Measurements from ENCODE around the gene MAGI1. TPM values are rescaled to one million over a fixed set of nuclear protein-coding genes. Genes with fewer than 3 reads are reported as not detected.

Gene MAGI1
- total RNA-seq, 1 donor from 2014 or later = not detected

GRCh38 chr3:66077973-66078372, 39.3 kb upstream of the MAGI1 start:
- H3K9me3 Mint-ChIP-seq = peaks cover 6% of the 10 kb centered on the region
- H3K27me3 Mint-ChIP-seq = no peaks in the 10 kb centered on the region
- no peak overlapping the region for H3K4me3 Mint-ChIP-seq
- ChIA-PET CTCF (no interaction called here), POLR2A (no interaction called here)
- DNase-seq = no peak
- H3K36me3 Mint-ChIP-seq (ENCODE audit: low read depth) = no peaks in the 10 kb centered on the region
- intact Hi-C loops (cut with micrococcal nuclease) = no loop called here
- no peaks in the 10 kb centered on the region for H3K4me1 Mint-ChIP-seq
- no peak for TF ChIP-seq CTCF (IDR thresholded peaks at IDR 0.05)
- ATAC-seq (ENCODE audit: low read depth) = no peak
- H3K27ac Mint-ChIP-seq = no peak overlapping the region

- ATAC-seq (ENCODE audit: low read depth) (no peak), DNase-seq (no peak)
- H3K4me3 Mint-ChIP-seq = no peak overlapping the region
- ChIA-PET CTCF (no interaction called here), POLR2A (no interaction called here)
- no peaks in the 10 kb centered on the region for H3K36me3 Mint-ChIP-seq (ENCODE audit: low read depth)
- intact Hi-C loops (cut with micrococcal nuclease) = no loop called here
- H3K27me3 Mint-ChIP-seq = no peaks in the 10 kb centered on the region
- no peaks in the 10 kb centered on the region for H3K4me1 Mint-ChIP-seq
- TF ChIP-seq CTCF (IDR thresholded peaks at IDR 0.05) = no peak
- H3K27ac Mint-ChIP-seq = no peak overlapping the region
- peaks cover 6% of the 10 kb centered on the region for H3K9me3 Mint-ChIP-seq
Measured at GRCh38 chr3:66076861-66077470, 38.2 kb upstream of the MAGI1 start.

GRCh38 chr3:66075281-66075680, 36.6 kb upstream of the MAGI1 start:
- no peak for TF ChIP-seq CTCF (IDR thresholded peaks at IDR 0.05)
- no peak overlapping the region for H3K27ac Mint-ChIP-seq
- no peaks in the 10 kb centered on the region for H3K36me3 Mint-ChIP-seq (ENCODE audit: low read depth)
- H3K27me3 Mint-ChIP-seq = no peaks in the 10 kb centered on the region
- intact Hi-C loops (cut with micrococcal nuclease) = no loop called here
- H3K4me1 Mint-ChIP-seq = no peaks in the 10 kb centered on the region
- H3K4me3 Mint-ChIP-seq = no peak overlapping the region
- DNase-seq = no peak
- no peak for ATAC-seq (ENCODE audit: low read depth)
- ChIA-PET POLR2A (no interaction called here), CTCF (no interaction called here)
- peaks cover 6% of the 10 kb centered on the region for H3K9me3 Mint-ChIP-seq

- ATAC-seq (ENCODE audit: low read depth) (no peak), DNase-seq (no peak)
- Mint-ChIP-seq H3K27ac (no peak overlapping the region), H3K9me3 (peaks cover 9% of the 10 kb centered on the region), H3K4me1 (no peaks in the 10 kb centered on the region), H3K27me3 (no peaks in the 10 kb centered on the region), H3K4me3 (no peak overlapping the region), H3K36me3 (ENCODE audit: low read depth) (no peaks in the 10 kb centered on the region)
- ChIA-PET CTCF (no interaction called here), POLR2A (no interaction called here)
- intact Hi-C loops (cut with micrococcal nuclease) = no loop called here
- TF ChIP-seq CTCF (IDR thresholded peaks at IDR 0.05) = no peak
Measured at GRCh38 chr3:66073464-66074141, 34.9 kb upstream of the MAGI1 start.

- no peak overlapping the region for H3K4me3 Mint-ChIP-seq
- H3K4me1 Mint-ChIP-seq = no peaks in the 10 kb centered on the region
- ATAC-seq (ENCODE audit: low read depth) (no peak), DNase-seq (no peak)
- H3K27me3 Mint-ChIP-seq = no peaks in the 10 kb centered on the region
- H3K9me3 Mint-ChIP-seq = peaks cover 4% of the 10 kb centered on the region
- no peaks in the 10 kb centered on the region for H3K36me3 Mint-ChIP-seq (ENCODE audit: low read depth)
- TF ChIP-seq CTCF (IDR thresholded peaks at IDR 0.05) = no peak
- intact Hi-C loops (cut with micrococcal nuclease) = no loop called here
- CTCF ChIA-PET = no interaction called here
- POLR2A ChIA-PET = no interaction called here
- no peak overlapping the region for H3K27ac Mint-ChIP-seq
Measured at GRCh38 chr3:66068255-66068654, 29.5 kb upstream of the MAGI1 start.

Measured in activated B cell treated with CpG ODN at 0.5 μM for 24 hours (primary cell).